Stimulated activated naive CD4-positive, alpha-beta T cell treated with Interleukin-2 at 50 U/mL for 16 hours (primary cell): ENCODE data around the gene LIAS.
"Not testable (repeated sequence)": the region's sequence is repeated elsewhere in the genome, so short reads cannot be mapped to it uniquely, and the experiment has no call there.

Source experiments
- DNase-seq: peaks from one replicate; lab custom pipeline; 2025; lab: John Stamatoyannopoulos, UW

The LIAS gene

GRCh38 chr4:39452860-39453587 lies 5.8 kb upstream of the LIAS start:
- DNase-seq = no peak

- DNase-seq = no peak
Observed at GRCh38 chr4:39453738-39454137, 5.1 kb upstream of the LIAS start.

- no peak for DNase-seq
Observed at GRCh38 chr4:39455486-39455885, 3.4 kb upstream of the LIAS start.

DNA sequence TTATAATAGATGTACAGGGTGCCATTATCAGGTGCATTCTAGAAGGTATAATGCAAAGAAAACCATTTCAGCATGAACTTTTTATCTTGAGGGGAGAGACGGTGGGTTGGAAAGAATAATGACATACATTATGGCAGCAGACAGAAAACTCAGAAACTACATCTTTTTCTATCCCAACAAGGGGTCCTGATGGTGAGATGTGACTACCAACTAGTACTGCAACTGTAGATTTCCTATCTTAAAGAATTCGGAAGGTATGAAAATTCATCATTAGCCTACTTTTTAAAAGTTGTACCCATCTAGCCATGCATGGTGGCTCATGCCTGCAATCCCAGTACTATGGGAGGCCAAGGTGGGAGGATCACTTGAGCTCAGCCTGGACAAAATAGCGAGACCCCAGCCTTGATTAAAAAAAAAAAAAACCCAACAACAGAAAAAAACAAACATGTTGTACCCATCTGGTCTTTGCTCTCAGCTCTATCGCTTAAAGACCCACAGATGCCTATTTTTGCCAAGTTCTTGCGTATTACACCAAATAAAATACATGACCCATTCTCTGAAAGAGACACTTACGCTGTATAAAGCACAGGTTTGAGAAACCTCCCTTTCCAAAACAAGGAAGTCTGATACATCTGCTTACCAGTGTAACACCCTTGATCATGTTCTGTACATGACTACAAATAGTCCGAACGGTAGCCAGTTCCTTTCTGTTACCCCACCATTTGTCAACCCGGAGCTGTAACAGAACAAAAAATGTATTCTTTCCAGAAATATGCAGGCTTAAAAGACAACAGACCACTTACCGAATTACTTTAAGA lies 1.7 kb upstream of the LIAS start:
- DNase-seq = no peak

GRCh38 chr4:39458161-39458504 lies 723 bp upstream of the LIAS start:
- DNase-seq = not testable (repeated sequence)

DNA sequence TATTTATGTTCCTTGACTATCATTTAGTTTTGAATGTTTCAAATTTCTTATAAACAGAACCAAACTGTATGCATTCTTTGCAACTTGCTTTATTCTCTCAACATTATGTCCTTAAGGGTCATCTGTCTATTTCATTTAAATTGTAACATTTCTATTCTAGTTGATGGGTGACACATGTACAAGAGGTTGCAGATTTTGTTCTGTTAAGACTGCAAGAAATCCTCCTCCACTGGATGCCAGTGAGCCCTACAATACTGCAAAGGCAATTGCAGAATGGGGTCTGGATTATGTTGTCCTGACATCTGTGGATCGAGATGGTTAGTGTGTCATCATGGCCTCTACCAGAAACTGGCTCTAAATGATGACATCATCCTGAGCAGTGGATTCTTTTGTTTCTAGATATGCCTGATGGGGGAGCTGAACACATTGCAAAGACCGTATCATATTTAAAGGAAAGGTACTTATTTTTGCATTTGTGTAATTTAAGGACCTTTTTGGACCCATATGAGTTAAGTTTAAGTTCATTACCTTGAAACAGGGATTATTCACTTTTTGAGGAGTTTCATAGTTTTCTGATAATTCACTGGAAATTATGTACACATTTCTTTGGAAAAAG lies 6.1 kb downstream of the LIAS start:
- no peak for DNase-seq

DNA sequence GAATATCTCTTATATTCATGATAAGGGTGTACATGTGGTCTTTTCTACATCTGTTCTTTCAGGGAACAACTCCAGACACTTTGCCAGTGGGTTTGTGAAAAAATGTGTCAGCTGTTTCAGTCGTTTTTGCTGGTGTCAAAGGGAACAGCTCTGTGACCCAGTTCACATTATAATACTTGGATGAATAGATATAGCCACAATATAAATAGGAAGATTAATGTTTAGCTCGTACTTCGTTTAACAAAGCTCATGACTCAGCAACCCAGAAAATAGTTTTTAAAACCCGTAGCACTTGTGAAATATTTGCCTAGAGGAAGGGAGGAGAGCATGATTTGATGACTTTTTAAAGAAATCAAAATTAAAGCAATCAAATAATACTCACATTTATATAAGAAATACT lies 7.9 kb downstream of the LIAS start:
- DNase-seq = no peak

DNA sequence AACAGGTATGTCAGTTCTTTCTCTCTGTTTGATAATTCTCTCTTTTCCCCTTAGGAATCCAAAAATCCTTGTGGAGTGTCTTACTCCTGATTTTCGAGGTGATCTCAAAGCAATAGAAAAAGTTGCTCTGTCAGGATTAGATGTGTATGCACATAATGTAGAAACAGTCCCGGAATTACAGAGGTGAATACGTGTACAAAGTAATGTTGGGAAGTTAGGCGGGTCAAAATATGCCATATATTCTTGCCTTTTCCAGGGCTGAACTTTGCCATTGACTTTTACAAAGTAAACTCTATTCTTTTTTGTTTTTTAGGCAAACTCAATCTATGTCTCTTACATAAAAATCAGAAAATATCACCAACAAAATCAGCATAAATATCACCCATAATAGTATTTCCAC lies 8.6 kb downstream of the LIAS start:
- no peak for DNase-seq

GRCh38 chr4:39469429-39470077 lies 10.7 kb downstream of the LIAS start:
- DNase-seq = no peak

DNA sequence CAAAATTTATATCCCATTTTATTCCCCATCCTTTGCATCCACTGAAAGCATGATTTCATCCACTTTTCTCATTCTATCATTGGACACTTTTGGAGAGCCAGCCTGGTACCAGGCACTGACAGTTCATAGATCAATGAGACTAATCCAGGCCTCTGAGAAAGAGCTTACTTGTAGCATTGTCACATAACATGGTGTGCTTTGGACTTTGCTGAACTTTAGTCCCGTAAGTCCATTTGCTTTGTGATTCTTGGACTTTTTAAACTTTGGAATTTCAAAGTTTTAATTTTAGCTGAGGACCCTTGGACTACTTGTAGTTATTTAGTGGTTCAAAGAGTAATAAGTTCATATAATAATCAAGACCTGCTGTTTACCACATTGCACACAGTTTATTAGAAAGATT lies 11.5 kb downstream of the LIAS start:
- DNase-seq = no peak

- DNase-seq = no peak
Observed at GRCh38 chr4:39472396-39472795, 13.5 kb downstream of the LIAS start.

- DNase-seq = no peak
Observed at GRCh38 chr4:39476187-39476895, 17.5 kb downstream of the LIAS start.

DNA sequence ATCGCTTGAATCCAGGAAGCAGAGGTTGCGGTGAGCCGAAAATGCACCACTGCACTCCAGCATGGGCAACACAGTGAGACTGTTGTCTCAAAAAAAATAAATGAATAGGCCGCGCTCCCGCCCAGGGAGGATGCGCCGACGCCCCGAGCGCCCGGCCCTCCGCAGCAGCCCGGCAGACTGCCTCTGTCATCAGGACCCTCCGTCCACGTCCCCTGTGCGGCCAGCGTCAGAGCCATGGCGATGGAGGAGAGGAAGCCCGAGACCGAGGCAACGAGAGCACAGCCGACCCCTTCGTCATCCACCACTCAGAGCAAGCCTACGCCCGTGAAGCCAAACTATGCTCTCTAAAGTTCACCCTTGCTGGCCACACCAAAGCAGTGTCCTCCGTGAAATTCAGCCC lies 21.4 kb downstream of the LIAS start:
- DNase-seq = no peak

DNA sequence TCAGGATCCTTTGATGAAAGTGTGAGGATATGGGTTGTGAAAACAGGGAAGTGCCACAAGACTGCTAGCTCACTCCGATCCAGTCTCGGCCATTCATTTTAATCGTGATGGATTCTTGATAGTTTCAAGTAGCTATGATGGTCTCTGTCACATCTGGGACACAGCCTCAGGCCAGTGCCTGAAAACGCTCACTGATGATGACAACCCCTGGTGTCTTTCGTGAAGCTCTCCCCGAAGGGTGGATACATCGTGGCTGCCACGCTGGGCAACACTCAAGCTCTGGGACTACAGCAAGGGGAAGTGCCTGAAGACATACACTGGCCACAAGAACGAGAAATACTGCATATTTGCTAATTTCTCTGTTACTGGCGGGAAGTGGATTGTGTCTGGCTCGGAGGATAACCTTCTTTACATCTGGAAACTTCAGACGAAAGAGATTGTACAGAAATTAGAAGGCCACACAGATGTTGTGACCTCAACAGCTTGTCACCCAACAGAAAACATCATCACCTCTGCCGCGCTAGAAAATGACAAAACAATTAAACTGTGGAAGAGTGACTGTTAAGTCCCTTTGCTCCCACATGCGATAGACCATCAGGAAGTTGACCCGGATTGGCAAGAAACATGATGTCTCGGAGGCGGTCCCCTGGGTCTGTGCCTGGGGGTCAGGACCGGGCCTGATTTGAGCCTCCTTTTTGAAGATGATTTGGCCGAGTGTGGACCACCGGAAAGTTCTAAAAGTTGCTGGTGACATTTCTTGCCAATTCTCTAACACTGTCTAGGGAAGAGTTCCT lies 22.2 kb downstream of the LIAS start:
- no peak for DNase-seq

GRCh38 chr4:39484582-39485272 lies 25.9 kb downstream of the LIAS start:
- no peak for DNase-seq

DNA sequence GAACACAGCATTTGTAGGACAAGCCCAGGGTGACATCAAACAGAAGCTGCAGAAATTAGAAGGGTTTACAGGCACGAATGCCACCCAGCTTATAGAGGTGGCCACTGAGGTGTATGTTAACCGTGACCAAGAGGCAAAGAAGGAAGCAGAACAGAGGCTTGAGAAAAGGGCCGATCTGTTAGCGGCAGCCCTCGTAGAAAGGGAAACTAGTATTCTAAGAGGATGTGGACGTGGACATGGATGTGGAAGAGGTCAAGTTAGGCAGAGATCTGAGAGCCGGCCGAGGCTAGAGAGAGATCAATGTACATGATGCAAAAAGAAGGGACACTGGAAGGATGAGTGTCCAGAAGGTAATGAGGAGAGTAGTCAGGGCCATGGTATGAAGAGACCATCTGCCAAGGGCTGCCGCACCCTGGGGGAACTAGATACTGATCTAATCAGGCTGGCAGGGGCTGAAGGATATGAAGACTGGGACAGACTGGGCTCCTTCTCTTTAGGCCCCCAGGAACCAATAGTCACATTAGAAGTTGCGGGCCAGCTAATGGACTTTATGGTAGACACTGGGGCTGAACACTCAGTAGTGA lies 27.5 kb downstream of the LIAS start:
- no peak for DNase-seq

GRCh38 chr4:39490322-39490721 lies 31.5 kb downstream of the LIAS start:
- DNase-seq = no peak

- DNase-seq = no peak
Observed at GRCh38 chr4:39494354-39494753, 35.5 kb downstream of the LIAS start.

GRCh38 chr4:39495446-39496213 lies 36.8 kb downstream of the LIAS start:
- DNase-seq = no peak
